HG02763 (cell line): Measurements from ENCODE around the gene CCDC191.
A peak's percentile ranks its signal among the peaks of the same experiment; 100 is the strongest.

Experiments used
- ATAC-seq: cut with Tn5 transposase; IDR thresholded peaks from one replicate; pipeline ENCODE4 v1.9.1; 2021; ENCODE audit warnings: mild to moderate bottlenecking, moderate library complexity; ENCODE audit not compliant: unreplicated experiment

CCDC191 gene

DNA sequence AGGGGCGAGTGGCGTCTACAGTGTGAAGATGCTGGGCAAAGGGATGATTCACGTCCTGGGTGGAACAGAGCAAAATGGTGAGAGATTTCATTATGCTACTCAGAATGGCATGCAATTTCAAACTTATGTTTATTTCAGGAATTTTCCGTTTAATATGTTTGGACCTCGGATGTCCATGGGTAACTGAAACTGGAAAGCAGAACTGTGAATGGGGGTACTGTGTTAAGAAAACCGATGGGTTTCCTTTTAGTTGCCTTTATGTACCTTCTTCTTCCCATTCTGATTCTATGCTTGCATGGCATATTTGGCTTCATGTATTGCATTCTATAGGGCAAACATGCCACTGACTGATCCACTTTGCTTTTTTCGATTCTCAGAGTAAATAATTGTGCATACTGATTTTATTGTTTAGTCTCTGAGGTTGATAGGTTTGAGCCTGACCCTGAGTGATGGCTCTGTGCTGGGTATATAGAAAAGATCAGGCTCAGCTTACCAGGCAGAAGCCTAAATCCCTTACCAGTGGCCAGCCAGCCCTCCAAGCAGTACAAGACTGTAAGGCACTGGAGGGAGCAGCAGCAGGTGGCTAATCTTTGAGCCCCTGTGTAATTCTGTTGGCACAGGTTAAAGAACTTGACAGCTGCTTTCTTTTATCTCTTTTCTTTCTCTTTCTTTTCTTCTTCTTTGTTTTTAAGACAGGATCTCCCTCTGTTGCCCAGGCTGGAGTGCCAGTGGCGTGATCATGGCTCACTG, 4.8 kb upstream of the CCDC191 start:
- no peak for ATAC-seq

DNA sequence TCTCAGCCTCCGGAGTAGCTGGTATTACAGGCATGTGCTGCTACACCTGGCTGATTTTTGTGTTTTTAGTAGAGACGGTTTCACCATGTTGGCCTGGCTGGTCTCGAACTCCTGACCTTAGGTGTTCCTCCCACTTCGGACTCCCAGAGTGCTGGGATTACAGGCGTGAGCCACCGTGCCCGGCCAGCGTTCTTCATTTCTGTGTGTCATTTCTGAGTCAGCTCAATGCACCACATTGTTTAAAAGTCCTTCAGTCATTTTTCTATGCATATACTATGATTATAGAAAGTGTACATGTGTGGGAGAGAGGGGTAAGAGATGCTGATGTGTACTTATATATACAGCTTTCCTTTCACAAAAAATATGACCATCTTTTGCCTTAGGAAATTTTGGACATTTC, 2.3 kb upstream of the CCDC191 start:
- ATAC-seq: no peak

DNA sequence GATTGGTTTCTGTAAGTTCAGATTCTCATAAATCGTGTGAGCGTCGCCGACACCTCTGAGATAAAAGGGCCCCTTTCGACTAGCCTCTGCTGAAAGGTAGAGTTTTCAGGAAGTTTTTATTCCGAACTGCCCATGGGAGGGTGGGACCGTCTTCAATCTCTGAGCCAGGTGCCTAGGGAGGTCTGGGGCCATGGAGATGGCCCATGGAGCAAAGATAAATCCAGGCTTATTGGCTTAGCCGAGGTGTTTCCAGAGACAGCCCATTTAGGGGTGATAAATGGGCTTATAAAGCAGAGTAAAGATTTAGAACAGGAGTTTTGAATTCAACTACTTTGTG, 653 bp upstream of the CCDC191 start:
- peak; percentile 1 for ATAC-seq

DNA sequence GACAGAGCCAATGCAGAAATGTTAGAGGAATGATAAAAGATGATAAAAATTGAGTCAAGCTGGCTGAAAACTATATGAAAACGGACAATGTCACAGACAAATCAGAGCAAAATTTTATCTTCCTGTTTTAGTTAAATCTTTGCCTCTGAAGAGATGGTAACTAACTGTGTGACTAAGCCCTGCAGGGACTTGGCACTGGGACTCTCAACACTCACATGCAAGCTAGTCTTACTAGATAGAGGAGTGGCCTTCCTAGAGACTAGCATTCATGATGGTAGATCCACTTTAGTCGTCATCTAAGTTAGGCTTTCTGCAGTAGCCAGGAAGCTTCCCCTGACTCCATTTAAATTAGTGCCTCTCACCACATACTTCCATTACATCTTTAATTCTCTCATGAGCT, 4.1 kb downstream of the CCDC191 start:
- no peak for ATAC-seq

DNA sequence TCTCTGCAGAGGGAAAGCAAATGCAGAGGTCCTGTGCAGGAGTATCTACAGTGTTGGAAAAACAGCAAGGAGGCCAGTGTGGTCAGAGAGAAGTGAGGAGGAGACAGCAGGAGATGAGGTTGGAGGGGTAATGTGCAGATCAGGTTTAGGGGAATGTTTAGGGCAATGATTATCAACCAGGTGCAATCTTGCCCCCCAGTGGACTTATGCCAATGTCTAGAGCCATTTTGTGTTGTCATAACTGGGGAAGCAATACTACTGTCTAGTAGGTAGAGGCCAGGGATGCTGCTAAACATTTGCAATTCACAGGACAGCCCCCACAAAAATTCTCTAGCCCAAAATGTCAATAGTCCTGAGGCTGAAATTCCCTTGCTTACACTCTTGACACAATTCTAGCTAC, 13.1 kb downstream of the CCDC191 start:
- ATAC-seq: no peak

DNA sequence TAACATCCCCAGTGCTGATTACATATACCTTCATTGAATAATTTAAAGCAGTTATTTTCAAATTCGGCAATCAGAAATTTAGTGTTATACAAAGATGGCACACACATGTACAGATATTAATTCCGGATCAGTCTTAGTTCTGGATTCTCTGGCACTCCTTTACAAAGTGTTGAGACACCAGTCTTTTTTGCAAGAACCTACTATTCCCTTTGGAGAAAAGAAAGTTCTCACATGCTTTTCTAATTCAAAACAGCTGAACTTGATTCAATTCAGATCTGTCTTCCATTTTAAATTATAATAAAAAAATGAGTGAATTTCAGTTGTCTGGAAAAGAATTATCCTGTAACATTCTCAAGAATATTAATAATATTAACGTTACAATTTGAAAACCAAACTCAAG, 20.4 kb downstream of the CCDC191 start:
- no peak for ATAC-seq

DNA sequence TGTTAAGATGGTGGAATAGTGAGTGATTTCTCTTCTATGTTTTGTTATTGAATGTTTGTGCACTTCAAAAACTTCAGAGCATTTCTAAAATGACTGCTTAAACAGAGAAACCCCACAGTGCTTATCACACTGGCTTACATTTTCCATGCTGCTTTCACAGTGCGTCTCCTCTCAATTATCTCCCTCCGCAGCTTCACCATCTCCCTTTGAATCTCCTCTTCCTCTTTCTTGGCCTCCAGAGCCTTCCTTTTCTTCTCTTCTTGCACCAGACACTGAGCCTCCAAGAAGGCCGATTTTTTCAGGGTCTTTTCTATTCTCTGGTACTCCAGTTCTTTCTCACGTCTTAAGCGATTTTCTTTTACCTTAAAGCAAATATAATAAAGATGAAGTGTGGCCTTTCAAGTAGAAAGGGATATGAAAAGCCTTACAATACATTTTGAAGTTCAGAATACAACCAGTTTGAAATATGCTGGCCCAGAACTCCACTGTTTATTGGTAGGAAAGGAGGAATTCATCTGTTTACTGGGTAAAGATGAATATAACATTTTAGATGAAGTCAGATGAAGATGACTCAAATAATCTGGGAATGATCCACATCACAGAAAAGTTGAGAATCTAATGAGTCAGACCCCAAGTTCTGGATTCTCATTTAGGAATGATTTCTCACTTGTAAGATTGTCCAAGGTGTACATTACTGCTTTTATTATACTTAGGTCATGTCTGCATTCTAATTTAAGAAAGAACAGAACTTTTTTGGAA, 21.4 kb downstream of the CCDC191 start:
- no peak for ATAC-seq

DNA sequence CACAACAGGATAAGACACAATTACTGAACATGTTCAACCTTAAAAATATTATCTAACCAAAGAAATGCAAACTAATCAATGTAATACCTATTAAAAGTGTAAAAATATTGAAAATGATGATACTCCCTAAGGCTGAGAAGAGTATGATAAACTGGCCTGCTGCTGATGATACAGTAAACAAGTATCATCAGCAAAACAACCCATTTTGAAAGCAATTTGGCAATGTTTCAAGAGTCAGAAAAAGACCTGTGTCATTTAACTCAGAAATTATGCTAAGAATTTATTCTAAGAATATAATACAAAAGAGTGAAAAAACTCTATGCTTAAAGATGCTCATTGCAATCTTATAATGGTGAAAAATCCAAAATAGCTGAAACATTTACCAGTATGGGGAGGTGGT, 22.1 kb downstream of the CCDC191 start:
- no peak for ATAC-seq

DNA sequence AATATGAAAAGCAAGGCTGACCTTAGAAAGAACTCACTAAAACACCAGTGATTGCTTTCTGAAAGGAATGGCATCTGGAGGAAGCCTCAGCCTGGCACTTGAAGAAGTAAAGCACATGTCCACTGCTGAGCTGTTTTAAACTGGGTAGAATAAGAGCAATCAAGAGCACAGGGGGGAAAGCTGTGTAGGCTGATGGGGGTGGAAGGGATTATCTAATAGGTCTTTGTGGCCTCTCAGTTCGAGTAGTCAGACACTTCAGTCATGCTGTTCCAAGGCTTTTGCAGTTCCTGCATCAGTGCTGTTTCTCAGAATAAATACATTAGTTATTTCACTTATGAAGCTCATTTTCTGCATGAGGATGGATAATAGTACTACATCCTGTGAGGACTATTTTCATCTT, 22.6 kb downstream of the CCDC191 start:
- no peak for ATAC-seq

DNA sequence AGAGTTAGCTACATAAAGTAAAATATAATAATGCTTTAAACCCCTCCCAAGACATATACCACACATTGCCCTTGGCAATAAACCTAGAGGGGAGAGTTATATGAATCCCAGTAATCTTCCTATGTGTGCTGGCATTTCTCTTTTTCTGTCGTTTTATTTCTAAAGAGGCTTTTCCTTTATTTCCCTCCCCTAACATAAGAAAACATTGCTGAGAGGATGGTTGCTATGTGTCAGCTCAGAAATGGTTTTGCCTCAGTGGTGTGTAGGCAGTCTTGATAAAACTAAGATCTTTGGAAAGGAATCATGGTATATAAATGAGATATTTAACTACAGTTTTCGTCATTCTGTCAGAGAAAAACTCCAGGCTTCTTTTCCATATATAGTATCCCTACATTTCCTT, 30.0 kb downstream of the CCDC191 start:
- ATAC-seq: no peak

DNA sequence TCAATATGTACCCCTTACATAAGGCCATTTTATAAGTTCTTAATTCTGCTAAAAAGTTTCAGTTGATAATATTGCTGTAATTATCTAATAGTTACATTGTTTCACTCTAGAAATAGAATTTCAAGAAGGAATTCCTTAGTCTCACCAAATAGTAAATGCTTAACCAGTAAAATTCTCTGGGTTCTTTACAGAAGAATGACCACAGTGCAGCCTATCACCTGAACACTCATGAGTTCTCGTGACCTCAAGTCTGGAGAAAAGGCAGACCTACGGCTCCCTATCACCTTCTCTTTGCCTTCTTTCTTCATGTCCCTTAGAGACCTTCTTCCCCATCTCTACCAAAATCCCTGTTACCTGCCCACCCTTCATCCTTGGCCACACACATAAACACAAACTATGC, 30.9 kb downstream of the CCDC191 start:
- ATAC-seq: no peak

DNA sequence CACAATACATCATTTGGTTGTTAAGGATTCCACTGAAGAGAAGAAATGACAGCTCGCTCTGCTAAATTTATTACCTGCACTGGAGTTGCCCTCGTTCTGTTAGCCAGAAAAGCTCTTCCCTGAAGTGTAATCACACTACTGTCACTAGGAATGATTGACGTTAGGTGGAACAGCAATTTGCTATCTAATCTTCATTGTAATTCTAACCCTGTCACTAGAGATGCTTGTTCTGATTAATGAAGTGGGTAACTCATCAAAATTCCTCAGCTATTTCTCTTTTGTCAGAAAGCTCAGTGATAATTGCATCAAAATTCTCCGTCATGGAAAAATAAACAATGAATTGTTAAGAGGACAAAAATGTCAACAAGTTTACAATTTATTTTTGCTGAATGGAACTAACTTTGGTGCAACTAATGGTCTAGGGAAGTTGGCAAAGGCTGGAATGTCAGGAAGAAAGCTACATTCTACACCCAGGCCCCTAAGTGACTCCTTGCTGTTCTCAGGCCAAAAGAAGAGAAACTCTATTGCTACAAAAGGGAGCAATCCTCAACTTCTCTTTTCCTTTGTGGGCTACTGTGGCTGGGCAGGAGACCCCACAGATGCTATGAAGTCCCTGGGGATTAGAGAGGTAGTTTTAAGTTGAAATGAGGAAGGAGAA, 34.1 kb downstream of the CCDC191 start:
- ATAC-seq: no peak

DNA sequence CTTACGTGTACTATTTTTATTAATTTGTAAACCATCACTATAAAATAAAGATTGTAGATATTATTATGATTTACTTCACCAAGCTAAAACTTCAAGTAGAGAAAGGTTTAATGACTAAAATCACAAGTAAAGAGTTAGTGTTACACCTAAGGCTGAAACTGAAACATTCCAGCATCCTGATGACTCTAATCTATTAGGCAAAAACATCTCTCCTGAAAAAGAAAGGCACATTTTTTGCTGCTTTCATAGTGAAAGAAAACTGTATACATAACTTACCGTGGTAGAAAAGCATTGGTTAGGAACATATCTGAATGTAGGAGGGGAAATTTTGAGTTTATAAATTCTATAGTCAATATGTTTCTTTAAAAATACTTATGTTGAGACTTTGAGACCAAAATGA, 35.4 kb downstream of the CCDC191 start:
- ATAC-seq: no peak

DNA sequence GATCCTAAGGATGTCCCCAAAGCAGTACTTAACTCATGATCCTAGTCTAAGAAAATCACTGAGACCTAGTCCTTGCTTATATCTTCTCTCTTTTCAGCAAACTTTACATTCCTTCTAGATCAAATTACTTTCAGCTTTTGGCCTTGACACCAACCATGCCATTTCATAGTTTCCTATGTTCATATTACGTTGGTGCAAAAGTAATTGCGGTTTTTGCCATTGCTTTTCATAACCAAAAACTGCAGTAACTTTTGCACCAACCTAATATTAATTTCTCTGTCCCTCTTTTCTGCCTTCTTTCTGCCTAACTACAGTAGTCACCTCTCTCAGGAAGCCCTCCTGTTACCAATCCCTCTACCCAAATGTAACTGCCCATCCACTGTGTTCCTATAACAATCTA, 36.8 kb downstream of the CCDC191 start:
- no peak for ATAC-seq

DNA sequence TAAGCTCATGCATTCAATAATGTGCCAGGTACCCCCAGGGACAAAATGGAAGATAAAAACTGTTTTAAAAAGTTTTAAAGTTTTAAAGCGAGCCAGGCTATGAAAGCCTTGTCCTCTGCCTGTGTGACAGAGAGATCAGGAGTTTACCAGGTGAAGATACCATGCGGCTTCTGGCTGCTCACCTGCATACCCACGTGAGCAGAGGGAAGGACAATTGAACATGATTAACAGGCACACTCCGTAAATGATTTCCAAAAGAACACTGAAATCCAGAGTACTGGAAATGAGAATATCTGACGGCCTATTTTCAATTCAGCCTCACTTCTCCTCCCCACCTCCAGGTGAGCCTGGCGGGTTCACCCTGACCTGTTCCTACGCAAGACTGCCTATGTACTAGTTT, 42.1 kb downstream of the CCDC191 start:
- ATAC-seq: no peak

DNA sequence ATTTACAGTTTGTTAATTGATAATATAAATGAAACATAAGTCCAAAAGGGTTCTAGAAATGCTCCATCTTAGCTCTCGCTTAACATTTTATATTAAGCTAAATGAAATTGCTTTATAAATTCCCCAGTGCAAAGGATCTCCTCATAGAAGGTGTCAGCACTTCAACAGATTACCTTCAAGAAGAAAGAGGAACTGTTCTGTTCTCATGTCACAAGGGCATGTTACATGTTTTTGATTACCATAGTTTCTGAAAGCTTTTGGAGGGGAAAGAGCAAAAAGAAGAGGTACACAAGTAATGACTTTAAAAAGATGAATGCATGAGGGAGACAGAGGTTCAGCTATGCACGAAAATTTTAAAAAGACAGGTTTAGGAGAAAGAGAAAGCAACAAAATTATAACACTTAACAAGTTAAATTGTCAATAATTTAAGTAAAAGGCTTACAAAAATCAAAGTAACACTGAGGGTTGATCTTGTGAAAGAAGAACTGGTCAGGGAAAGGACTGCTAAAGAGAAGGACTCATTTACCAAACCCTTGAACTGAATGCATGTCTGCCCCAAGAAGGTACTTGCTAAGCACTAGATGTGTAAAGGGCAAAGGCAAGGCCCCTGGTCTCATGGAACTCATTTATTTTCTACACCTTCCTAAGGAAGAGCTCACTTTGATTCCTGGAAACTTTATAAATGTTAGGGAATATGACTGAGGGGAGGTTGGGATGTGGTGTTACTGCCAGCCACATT, 45.1 kb downstream of the CCDC191 start:
- ATAC-seq: no peak

DNA sequence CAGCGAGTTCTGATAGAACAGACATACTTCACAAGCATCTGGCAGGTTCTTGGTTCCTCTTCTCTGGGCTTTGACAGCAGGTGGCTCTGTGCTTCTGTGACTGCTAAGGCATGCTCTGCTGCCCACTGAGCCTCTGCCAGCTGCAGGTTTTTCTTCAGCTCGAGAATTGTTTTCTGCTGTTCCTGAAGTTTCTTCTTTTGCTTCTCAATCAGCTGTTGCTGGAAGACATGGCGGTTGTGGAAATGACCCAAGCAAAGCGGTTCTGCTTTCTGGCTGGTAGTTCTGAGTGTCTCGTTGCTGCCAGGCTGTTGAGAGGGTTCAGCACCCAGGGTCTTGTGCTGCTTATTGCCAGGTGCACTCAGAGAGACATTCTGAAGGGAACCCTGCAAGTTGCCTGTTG, 50.8 kb downstream of the CCDC191 start:
- ATAC-seq: peak; percentile 93

DNA sequence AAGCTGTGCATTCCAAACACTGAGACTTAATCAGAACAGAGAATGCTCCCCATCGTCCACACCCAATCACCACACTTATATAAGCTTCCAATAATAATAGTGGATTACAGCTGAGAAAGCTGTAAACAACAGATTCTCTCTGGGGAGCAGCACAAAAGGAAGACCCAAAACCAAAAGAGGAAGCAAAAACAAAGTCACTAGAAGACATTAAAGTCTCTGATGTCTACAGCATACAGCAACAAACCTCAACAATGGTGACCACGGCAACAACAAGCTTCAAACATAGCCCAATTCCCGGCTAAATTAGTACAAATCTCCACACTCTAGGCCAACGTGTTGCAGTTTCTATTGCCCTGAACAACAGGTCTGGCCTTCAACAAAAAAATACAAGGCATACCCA, 70.8 kb downstream of the CCDC191 start:
- ATAC-seq: peak; percentile 60

DNA sequence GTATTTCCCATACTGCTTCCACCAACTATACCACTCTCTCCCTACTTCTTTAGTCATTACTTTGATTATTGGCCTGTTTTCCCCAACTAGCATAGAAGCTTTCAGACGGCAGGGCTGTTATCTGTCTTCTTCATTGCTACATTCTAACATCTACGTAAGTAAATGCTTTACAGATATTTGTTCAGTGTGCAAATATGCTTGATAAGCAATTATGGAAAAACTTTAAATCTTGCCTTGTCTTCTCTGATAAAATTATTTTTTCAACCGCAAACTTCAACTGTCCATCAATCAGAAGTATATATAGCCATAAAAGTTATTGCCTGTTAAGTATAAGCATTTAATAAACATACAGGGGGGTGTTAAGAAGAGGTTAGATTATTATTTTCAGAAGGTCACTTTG, 72.8 kb downstream of the CCDC191 start:
- no peak for ATAC-seq

DNA sequence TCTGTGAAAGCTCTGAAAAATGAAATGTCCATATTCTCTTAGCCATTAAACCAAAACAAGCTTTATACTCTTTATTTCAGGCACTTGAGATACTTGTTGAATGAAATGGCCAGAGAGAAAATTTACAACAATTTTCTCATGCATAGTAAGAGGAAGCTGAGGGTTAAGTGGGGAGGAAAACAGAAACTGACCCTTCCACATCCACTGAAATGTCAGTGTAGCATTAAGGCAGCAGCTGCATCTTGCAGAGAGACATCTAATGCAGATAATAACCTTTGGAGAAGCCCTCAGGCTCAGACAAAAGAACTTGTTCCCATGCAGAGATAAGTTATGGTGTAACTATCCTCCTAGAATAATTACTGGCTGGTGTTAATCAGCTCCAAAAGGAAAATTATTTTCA, 74.5 kb downstream of the CCDC191 start:
- no peak for ATAC-seq

DNA sequence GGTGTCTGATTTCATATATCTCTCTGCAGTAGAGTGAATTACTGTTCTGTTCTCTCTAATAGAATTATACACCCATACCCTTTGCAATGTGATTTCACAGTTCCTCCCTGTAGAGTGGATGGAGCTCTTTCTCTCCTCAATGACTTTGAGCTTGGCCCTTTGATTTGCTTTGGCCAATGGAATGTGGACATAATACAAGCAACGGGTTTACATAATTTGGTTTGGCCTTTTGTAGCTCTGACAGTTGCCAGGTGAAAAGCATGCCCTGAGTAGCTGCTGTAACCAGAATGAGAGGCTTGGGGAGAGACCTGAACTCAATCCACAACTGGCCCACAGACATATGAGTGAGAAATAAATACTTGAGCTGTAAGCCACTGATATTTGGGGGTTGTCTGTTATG, 76.4 kb downstream of the CCDC191 start:
- no peak for ATAC-seq

DNA sequence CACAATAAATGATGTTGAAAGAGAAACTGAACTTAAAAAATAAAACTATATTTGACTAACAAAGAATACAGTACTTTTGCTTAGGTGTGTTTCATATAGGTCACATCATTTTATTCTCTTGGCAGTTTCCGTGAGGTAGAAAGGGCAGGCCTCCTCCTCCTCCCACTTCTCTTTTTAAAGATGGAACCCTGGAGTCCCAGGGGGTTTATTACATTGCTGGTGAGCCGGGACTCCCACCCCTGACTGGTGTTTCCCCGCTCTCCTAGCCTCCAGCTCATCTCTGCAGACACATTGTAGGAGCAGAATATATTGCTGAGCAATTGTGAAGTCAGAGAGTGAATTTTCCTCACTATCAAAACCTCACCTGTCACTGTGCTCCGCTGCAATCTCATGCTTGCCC, 78.5 kb downstream of the CCDC191 start:
- no peak for ATAC-seq
